GM21723 (cell line): ENCODE data around the gene SRSF12.

ENCODE experiments used
- ATAC-seq: cut with Tn5 transposase; IDR thresholded peaks from one replicate; pipeline ENCODE4 v1.9.1; 2021; ENCODE audit warnings: mild to moderate bottlenecking, moderate library complexity; ENCODE audit not compliant: unreplicated experiment

SRSF12 gene

DNA sequence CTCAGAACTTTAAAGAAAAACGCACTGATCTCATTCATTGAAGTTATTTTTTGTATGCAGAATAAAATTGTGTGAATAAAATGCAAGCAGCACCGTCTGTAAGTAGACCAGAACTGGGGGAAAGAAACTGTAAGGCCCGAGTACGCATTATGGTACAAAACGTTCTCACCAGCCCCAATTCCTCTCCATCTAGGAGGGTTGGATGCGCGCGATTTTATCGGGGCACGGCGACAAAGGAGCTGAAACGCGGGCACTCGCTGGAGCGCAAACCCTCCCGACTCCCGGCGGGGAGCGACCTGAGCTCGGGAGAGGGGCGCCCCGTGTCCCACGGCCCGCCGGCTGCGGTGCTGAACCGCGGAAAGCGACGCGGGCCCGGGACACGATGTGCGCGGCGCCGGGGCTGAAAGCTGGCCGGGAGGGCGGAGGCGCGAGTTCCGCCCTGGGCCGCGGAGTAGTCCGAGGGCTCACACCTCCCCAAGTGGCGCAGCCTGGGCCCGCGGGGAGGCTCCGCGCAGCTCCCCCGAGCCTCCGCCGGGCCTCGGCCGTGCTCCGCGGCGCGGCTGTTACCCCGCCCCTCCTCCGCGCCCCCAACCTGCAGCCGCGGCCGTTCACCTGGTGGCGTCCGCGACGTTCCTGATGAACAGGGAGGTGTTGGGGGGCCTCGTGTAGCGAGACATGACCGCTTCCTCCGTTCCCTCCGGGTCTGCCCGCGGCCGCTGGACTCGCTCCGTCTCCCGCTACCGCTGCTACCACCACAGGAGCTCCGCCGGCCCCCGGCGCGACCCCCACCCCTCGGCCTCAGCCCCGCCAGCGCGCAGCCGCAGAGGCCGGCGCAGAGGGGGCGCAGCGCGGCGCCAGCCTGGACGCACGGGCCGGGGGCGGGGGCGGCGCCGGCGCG lies at the start of gene SRSF12:
TSS of gene SRSF12 (minus strand) at position 861 of the 898 bp plus-strand sequence. CDS start at position 677, 184 bp downstream.
- ATAC-seq, result peak; percentile 82

DNA sequence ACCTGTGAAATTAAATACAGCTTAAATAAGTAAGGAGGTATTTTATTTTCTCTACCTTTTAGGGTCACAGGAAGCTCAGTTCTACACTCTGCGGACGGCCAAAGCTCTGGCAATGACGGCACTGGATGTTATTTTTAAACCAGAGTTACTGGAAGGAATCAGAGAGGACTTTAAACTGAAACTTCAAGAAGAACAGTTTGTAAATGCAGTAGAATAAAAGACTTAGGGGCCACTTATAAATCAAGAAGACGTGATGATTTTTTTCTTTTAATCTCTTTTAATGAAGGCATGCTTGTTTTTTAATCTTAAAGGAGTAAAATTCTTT lies 44.1 kb upstream of the SRSF12 start:
- ATAC-seq, result no peak

DNA sequence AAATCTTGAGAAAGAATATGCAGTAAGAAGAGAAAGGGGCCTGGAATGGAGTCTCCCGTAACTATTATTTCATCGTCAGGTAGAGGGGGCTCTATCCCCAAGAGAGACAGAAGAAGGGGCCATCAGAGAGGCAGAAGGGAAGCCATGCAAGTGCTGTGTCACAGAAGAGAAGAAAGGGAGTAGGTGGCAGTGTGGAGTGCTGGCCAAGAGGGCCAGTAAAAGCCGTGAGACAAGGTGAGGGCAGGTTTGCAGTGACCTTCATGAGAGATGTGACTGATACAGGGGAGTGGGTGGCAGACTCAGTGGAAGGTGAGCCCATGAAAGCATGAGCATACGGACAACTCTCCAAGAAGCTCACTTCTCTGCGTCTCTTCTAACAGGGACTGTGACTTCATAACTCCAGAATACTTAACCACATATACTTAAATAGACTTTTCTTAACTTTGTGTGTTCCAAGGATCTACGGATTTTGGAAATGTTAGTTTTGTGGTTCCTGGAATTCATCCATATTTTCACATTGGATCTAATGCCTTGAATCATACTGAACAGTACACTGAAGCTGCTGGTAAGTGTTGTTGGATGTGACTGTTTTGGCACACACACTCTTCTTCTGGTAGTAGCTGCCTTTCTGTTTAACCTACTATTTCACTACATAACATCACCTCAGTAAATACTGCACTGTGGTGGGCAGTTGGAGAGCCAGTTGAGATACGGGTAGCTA lies 43.6 kb upstream of the SRSF12 start:
- no peak for ATAC-seq

DNA sequence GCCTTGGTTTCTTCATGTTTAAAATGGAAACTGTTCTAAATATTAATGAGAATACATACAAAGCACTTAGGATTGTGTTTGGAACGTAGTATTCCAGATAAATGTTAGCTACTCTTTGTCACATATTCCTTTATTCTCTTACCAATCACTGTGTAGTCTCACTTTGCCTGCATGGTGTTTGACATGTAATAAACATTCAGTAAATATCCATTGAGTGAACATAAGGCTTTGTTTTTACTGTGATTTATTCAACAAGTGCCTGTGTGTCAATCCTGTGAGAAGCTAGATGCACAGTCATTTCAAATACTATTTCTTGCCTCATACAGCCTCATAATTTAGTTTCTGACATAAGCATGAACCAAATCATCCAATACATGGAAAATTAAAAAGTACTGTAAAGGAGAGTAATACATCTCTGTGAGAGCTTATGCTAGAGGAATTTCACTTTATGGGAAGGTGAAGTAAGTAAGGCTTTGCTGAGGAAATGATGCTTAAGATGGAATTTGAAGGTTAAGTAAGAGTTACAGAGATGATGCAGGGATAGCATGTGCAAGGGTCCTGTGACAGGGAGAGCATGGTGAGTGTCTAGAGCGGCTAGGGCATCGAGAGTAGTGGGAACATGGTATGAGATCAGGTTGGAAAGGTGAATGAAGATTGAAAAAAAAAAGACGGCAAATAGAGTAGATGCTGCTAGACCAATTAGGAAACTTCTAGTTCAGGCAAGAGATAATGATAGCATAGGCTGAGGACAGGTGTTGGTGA lies 42.6 kb upstream of the SRSF12 start:
- no peak for ATAC-seq

DNA sequence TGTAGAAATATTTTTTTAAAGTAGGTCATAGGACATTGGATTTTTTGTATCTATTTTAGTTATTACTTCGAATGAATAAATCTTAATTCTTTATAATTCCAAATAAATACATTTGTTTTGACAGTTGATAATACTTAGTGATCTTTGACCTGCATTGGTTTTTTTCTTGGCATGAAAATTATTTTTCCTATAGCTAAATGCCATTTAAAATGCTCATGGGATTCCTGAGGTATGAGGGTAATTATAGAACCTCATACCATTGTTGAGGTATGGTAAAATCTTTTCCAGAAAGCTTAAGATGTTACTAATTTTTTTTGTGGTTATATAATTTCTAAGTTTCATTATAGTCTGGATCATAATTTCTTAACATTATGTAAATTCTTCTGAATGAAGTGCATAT lies 36.3 kb upstream of the SRSF12 start:
- no peak for ATAC-seq

DNA sequence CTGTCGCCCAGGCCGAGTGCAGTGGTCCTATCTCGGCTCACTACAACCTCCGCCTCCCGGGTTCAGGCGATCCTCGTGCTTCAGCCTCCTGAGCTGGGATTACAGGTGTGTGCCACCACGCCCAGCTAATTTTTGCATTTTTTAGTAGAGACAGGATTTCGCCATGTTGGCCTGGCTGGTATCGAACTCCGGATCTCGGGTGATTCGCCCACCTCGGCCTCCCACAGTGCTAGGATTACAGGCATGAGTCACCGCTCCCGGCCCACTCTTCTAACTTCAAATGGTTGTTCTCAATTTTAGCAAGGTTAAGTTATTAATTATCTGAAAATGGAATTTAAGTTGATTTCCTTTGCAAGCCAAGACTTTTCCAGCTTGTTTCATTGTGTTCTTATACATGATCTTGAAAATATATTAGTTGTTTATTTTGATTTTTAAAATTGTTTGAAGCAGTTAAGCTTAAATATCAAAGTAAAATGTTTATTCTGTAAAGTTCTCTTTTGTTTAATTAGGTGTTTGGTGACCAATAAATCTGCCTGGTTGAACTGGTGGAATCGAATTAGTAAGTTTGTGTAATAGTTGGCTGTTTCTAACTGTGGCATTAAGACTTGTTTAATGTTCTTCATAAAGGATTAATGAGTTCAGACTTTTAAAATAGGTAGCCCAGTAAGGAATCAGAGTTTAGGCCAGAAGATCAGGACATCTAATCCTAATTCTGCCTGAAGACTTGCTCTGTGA lies 30.3 kb upstream of the SRSF12 start:
- no peak for ATAC-seq

DNA sequence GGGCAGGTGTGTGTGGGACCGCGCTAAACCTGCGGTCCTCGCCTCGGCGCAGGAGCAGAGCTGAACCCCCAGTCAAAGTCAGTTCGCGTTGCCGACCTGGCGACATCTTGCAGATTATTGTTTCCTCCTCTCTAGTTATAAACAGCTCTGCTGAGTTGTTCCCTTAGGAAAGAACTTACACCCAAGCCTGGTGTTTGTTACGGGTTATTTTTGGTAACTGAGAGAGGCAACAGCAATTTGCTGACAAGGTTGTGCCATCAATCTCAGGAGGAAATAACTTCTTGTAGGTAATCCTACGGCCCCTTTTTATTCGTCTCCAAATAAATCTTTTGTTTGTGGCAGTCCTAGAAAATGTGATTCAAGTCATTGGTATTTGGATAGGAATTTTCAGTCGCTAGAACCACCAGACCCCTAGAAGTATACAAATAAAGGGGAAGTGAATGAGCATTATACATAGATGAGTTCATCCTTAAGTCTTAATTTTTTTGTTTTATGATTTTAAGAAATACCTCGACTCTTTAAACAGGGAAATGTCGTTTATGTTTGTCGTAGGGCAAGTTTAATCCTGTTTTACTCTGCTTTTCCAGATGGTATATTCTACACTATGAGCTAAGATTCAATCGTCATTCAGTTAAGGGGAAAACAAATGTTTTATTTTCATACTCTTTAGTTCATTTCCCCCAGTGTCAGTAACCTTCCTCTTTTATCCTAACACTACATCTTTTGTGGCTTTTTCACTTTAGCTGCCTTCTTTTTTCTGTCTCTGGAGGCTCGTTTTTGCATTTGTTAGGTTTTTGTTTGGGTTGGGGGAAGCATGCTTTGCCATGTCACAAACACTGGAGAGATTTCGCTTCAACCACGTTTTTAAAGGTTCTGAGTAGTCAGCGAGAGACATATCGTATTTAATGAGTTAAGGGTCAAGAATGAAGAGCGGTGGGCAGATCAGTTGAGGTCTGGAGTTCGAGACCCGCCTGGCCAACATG lies 29.1 kb upstream of the SRSF12 start:
- peak; percentile 21 for ATAC-seq

DNA sequence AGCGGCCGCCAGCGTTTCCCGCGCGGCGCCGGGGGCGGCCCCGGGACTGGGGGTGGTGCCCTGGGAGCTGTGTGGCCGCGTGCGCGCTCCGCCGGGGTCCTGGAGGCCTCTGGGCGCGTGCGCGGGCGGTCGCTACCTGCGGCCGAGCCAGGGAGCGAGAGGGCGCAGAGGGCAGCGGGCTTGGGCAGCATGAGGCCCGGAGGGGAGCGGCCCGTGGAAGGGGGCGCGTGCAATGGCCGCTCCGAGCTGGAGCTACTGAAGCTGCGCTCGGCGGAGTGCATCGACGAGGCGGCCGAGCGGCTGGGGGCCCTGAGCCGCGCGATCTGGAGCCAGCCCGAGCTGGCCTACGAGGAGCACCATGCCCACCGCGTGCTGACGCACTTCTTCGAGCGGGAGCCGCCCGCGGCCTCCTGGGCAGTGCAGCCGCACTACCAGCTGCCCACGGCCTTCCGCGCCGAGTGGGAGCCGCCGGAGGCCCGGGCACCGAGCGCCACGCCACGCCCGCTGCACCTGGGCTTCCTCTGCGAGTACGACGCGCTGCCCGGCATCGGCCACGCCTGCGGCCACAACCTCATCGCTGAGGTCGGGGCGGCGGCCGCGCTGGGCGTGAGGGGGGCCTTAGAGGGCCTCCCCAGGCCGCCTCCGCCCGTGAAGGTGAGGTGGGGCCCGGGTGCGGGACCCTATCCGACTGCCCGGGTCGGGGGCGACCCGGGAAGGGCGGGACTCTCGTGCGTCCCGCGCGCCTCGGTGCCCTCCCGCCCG lies 28.3 kb upstream of the SRSF12 start, which contains the start of gene PM20D2:
TSS of gene PM20D2 (plus strand) at position 100 of the 762 bp plus-strand sequence. CDS start at position 190, 90 bp downstream.
- ATAC-seq, result peak; percentile 77

DNA sequence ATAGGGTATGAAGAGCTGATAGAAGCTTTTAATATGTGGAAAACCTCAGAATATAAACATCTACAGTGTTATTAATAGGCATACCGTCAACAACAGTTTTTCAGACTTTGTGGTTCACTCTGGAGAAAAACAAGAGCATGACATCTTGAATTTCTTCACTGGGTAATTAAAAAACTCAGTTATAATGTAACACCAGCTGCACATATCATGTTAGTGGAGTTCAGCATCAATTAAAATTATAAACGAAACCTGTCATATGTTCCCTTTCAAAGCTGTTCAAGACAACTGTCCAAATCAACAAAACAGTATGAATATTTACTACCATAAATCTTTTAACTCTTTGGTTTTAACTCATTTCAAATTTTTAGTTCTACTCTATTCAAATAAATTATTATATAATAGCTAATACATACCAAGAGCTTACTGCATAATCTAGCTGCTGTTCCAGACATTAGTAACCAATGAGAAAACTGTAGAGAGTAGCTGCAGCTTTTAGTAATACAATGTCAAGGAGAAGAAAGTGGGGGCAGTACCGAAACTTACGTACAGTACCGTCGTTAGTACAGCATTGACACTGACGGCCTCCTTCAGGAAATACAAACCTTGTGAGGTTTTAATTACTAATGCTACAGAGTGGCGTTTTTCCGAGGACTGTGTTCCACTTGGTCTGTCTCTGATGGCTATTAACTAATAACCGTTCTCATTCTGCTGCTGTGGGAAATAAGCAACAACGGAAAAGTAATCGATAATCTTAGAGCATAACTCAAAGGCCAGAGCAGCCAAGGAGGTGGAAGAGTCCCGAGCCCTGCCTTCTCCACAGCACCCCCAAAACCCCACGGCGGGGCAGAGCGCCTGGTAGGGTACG lies 27.5 kb upstream of the SRSF12 start:
- peak; percentile 71 for ATAC-seq

DNA sequence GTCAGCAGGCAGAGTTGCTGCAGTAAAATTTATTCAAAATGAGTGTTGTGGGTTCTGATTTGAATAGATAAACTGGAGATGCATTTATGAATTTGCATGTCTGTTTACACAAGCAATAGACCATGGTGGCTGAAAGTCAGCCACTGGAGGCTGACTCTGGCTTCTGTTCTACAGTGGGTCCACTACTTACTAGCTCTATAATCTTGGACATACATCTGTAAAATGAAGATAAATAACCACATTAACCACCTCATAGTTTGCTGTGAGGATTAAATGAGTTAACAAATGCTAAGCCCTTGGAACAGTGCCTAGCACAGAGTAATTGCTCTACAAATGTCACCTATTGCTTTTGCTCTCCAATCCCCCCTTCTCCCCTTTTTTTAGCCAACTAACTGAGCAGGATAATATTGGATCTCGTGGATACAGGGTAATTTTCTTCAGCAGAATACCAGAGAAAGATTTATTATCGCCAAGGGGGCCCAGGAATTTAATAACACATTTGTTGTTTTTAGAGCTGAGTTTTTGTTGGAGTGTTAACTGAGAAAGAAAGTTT lies 26.6 kb upstream of the SRSF12 start:
- ATAC-seq, result peak; percentile 44

DNA sequence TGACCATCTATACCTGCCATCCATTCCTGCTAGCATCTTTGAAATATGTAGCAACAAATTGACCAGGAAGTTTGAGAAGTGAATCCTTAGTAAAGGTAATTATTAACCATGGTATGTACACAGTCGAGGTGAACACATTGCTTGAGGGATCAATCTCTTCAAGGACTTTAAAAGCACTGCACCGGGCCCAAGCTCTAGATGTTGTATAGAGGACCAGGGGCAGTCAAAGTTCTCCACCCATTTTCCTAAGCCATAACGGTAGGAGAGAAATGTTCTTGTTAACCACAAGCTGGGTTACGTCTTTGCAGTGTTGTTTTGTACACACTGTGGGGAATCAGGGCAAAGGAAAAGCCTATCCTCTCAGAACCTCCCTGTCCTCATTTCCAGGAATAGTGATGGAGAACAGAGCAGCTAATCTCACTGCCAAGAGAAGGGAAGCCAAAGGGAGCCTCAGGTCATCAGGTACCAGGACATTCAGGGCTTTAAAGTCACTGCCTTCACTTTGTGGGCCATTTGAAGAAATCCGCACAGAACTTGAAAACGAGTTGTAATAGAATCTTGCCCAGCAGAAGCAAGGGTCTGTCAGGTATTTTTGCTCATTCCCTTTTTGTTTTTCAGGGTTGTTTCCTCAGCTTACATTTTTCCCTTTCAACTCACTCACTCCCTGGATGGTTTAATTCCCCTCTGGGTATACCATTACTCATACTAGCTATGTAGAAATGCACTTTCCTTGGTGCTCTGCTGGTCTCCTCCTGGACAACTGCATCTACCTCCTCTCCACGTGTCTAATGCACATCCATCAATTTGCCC lies 22.7 kb upstream of the SRSF12 start:
- no peak for ATAC-seq

DNA sequence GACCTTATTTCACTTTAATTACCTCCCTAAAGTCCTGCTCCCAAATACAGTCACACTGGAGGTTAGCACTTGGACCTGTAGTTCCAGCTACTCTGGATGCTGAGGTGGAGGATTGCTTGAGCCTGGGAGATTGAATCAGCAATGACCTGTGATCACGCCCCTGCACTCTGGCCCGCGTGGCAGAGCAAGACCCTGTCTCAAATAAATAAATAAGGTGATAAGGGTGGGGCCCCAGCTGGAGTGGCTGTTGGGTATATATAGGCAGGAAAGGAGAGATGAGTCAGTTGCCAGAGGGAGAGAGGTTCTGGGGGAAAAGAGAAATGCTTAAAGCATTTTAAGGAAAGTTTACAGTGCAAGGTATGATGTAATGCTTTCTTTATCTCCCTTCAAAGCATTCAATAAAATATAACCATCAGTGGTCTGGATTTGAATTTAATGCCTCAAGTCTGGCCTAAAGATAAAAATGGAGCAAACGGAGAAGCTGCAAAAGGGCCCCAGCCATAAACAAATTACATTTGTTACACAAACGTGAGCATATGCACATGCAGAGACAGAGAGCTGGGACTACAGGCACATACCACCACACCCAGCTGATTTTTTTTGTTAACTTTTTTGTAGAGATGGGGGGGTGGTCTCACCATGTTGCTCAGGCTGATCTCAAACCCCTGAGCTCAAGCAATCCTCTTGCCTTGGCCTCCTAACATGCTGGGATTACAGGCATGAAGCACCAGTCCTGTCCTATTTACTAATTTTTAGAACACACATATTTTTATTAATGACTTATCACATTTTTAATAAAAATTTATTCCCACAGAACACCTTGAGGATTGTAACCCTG lies 21.9 kb upstream of the SRSF12 start:
- no peak for ATAC-seq

DNA sequence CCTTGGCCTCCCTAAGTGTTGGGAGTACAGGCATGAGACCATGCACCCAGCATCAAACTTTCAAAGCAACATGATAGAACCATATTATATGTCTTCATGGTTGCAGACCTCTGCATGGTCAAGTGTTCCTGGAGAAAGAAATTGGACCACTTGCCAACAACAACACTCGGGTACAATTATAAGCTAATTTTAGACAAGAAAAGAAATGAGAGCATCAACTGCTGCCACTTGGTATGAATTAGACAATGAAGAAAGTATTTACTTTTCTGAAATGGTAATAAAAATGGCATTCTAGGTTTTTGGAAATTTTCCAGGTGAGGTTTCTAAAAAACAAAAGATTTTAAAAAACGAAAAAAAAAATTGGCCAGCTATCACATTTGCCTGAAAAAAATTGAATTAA lies 20.3 kb upstream of the SRSF12 start:
- no peak for ATAC-seq

DNA sequence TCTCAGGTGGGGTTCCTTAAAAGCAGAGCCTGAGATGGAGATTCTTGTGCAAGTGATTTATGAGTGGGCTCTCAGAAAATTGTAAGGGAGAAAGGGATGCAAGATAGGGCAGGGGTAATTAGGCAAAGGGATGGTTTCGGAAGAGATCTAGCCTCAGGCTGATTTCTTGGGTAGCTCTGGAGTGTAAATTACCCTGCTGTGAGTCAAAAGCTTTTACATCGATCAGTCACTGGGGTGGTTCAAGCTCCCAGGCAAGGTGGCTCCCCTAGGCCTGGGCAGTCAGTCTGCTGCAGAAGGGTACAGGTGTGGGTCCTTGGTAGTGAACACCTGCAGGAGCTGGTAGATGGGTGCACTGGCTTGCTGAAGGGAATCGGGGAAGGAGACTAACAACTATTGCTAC lies 16.9 kb upstream of the SRSF12 start:
- no peak for ATAC-seq

DNA sequence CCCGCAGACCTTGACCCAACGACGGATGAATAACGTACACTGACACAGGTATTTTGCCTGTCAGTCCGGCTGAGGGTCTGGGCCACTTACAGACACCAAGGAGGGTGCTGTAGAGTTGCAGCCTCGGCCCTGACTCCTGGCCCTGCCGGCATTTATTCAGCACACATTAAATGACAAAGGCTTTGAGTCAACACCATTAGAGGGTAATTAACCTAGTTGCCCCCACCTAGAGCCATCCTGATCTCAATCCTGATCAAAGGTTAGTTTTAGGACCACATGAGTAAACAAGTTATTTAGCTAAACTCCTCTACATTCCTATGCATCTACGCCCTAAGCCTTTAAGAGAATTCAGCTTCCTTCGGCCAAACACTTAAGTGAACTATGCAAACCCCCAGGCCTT lies 16.1 kb upstream of the SRSF12 start:
- ATAC-seq, result no peak

DNA sequence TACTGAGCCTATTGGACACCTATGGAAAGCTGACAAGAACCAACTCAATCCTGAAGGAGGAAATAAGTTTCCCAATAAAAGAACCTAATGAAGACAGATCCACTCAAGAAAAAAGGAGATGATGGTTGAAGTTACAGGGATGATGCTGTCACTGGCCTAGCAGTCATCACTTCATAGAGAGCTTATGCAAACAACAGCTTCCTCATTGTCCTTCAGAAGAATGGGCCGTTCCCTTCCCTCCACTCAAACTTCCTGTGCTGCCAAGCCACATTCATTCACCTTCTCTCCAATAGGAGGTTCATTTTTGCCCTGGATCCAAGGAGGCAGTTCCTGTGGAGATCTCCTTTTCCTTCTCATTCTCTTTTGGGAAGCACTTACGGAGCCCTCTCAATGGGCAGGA lies 14.2 kb upstream of the SRSF12 start:
- ATAC-seq, result no peak
